HUES6 (cell line): ENCODE results near the gene TP63.

Experiments used
- H3K27ac ChIP-seq: 2 replicates; pipeline ENCODE4 v1.7.0; 2013; ENCODE audit warnings: low read depth, mild to moderate bottlenecking, low read length, inconsistent platforms
- H3K27me3 ChIP-seq: 2 replicates; pipeline ENCODE4 v1.6.1; 2013; ENCODE audit warnings: low read length; ENCODE audit not compliant: control insufficient read depth, insufficient read depth
- H3K36me3 ChIP-seq: 2 replicates; pipeline ENCODE4 v1.6.1; 2013; ENCODE audit warnings: low read length; ENCODE audit not compliant: control insufficient read depth, insufficient read depth
- H3K4me1 ChIP-seq: 2 replicates; pipeline ENCODE4 v1.6.1; 2013; ENCODE audit warnings: low read length; ENCODE audit not compliant: control insufficient read depth, insufficient read depth
- H3K4me3 ChIP-seq: 2 replicates; pipeline ENCODE4 v1.5.1; 2013; ENCODE audit warnings: low read depth, low read length
- H3K9ac ChIP-seq: one replicate; pipeline ENCODE4 v1.6.1; 2013; ENCODE audit warnings: mild to moderate bottlenecking, low read length
- H3K9me3 ChIP-seq: 2 replicates; pipeline ENCODE4 v1.6.1; 2013; ENCODE audit warnings: low read depth, low read length; ENCODE audit not compliant: control insufficient read depth, insufficient read depth

TP63 gene

GRCh38 chr3:189794518-189794917 lies 163.3 kb downstream of the TP63 start:
- Histone ChIP-seq H3K4me3 (no peak overlapping the region), H3K36me3 (no peaks in the 10 kb centered on the region), H3K9ac (no peak overlapping the region), H3K9me3 (no peaks in the 10 kb centered on the region), H3K27me3 (peaks cover 32% of the 10 kb centered on the region), H3K27ac (no peak overlapping the region), H3K4me1 (no peaks in the 10 kb centered on the region)

- Histone ChIP-seq H3K9ac (no peak overlapping the region), H3K27ac (no peak overlapping the region), H3K4me1 (no peaks in the 10 kb centered on the region), H3K4me3 (no peak overlapping the region), H3K9me3 (no peaks in the 10 kb centered on the region), H3K27me3 (peaks cover 46% of the 10 kb centered on the region), H3K36me3 (no peaks in the 10 kb centered on the region)
Observed at GRCh38 chr3:189797103-189797750, 166.0 kb downstream of the TP63 start.

GRCh38 chr3:189799366-189799765 lies 168.2 kb downstream of the TP63 start:
- Histone ChIP-seq H3K36me3 (no peaks in the 10 kb centered on the region), H3K9me3 (no peaks in the 10 kb centered on the region), H3K4me3 (no peak overlapping the region), H3K4me1 (no peaks in the 10 kb centered on the region), H3K27ac (no peak overlapping the region), H3K9ac (no peak overlapping the region), H3K27me3 (peaks cover 60% of the 10 kb centered on the region)

GRCh38 chr3:189800436-189800835 lies 169.2 kb downstream of the TP63 start:
- H3K36me3 ChIP-seq = no peaks in the 10 kb centered on the region

GRCh38 chr3:189803254-189803653 lies 172.1 kb downstream of the TP63 start:
- Histone ChIP-seq H3K27me3 (peaks cover 59% of the 10 kb centered on the region), H3K27ac (no peak overlapping the region)

More at GRCh38 chr3:189800436-189800835, 169.2 kb downstream of the TP63 start:
- no peaks in the 10 kb centered on the region for H3K9me3 ChIP-seq
- H3K9ac ChIP-seq = no peak overlapping the region
- peaks cover 2% of the 10 kb centered on the region for H3K4me1 ChIP-seq
- no peak overlapping the region for H3K4me3 ChIP-seq
- H3K27ac ChIP-seq = no peak overlapping the region
- H3K27me3 ChIP-seq = peaks cover 61% of the 10 kb centered on the region

GRCh38 chr3:189805375-189806067 lies 174.3 kb downstream of the TP63 start:
- H3K4me3 ChIP-seq = no peak overlapping the region
- H3K27me3 ChIP-seq = peaks cover 42% of the 10 kb centered on the region

More at GRCh38 chr3:189803254-189803653, 172.1 kb downstream of the TP63 start:
- H3K36me3 ChIP-seq = no peaks in the 10 kb centered on the region
- no peak overlapping the region for H3K9ac ChIP-seq
- peaks cover 18% of the 10 kb centered on the region for H3K4me1 ChIP-seq
- no peaks in the 10 kb centered on the region for H3K9me3 ChIP-seq
- H3K4me3 ChIP-seq = no peak overlapping the region

GRCh38 chr3:189806171-189806951 lies 175.2 kb downstream of the TP63 start:
- no peak overlapping the region for H3K4me3 ChIP-seq
- H3K36me3 ChIP-seq = no peaks in the 10 kb centered on the region
- no peak overlapping the region for H3K27ac ChIP-seq
- H3K4me1 ChIP-seq = peaks cover 18% of the 10 kb centered on the region
- no peak overlapping the region for H3K9ac ChIP-seq
- no peaks in the 10 kb centered on the region for H3K9me3 ChIP-seq
- H3K27me3 ChIP-seq = peaks cover 46% of the 10 kb centered on the region

More at GRCh38 chr3:189805375-189806067, 174.3 kb downstream of the TP63 start:
- H3K36me3 ChIP-seq = no peaks in the 10 kb centered on the region
- no peak overlapping the region for H3K27ac ChIP-seq
- H3K4me1 ChIP-seq = peaks cover 18% of the 10 kb centered on the region
- H3K9ac ChIP-seq = no peak overlapping the region
- H3K9me3 ChIP-seq = no peaks in the 10 kb centered on the region

GRCh38 chr3:189808246-189809007 lies 177.2 kb downstream of the TP63 start:
- Histone ChIP-seq H3K27ac (no peak overlapping the region), H3K27me3 (peaks cover 36% of the 10 kb centered on the region), H3K9ac (no peak overlapping the region), H3K36me3 (no peaks in the 10 kb centered on the region), H3K9me3 (no peaks in the 10 kb centered on the region), H3K4me3 (no peak overlapping the region), H3K4me1 (peaks cover 18% of the 10 kb centered on the region)

- no peak overlapping the region for H3K9ac ChIP-seq
- H3K4me3 ChIP-seq = no peak overlapping the region
- H3K27ac ChIP-seq = no peak overlapping the region
- no peaks in the 10 kb centered on the region for H3K9me3 ChIP-seq
- H3K27me3 ChIP-seq = peaks cover 26% of the 10 kb centered on the region
- H3K36me3 ChIP-seq = no peaks in the 10 kb centered on the region
- H3K4me1 ChIP-seq = peaks cover 18% of the 10 kb centered on the region
Observed at GRCh38 chr3:189809583-189809982, 178.4 kb downstream of the TP63 start.

GRCh38 chr3:189812806-189813465 lies 181.7 kb downstream of the TP63 start:
- H3K27ac ChIP-seq = no peak overlapping the region
- no peak overlapping the region for H3K9ac ChIP-seq
- H3K4me1 ChIP-seq = peaks cover 8% of the 10 kb centered on the region; the same call in 1 of the 2 replicates
- no peaks in the 10 kb centered on the region for H3K36me3 ChIP-seq
- no peaks in the 10 kb centered on the region for H3K9me3 ChIP-seq
- no peak overlapping the region for H3K4me3 ChIP-seq
- H3K27me3 ChIP-seq = peaks cover 13% of the 10 kb centered on the region
